Breast epithelium (tissue), 3 donors: ENCODE measurements around the gene RALGPS2.

Experiments
- POLR2A ChIP-seq: fragments of 450-650 bp; IDR thresholded peaks from one replicate; pipeline ENCODE4 v1.6.1; 2016; ENCODE audit warnings: antibody characterized with exemption, mild to moderate bottlenecking, moderate library complexity
- POLR2AphosphoS5 ChIP-seq, 3 donors: sonication (generic); formaldehyde crosslinking; IDR thresholded peaks; one replicate each; pipeline ENCODE4 v1.6.1; 2017; ENCODE audit warnings: antibody characterized with exemption in 3 of 3
- TF ChIP-seq, protein P1 (sequence below), 3 donors: fragments of 450-650 bp; IDR thresholded peaks; one replicate each; pipeline ENCODE4 v1.5.1; 2016 to 2017; ENCODE audit warnings: antibody characterized with exemption in 3 of 3, mild to moderate bottlenecking in 3 of 3, moderate library complexity in 3 of 3

DNA sequence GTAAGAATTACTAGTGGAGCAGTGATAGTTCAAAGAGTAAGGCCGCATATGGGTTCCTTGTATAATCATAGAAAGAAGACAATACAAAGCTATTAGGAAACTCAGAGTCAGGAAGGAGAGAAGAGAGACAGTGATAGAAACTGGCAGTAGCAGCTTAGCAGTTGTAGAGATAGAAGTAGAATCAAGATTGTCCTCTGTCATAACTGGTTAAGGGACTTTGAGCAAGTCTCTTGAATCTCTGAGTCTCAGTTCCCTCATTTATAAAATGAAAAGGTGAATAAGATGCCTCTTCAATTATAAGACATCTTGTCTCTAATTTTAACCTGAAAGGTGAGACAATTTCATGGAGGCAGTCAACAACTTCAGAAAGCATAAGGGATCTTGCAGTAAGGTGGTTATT lies 6.5 kb upstream of the RALGPS2 start:
- TF ChIP-seq POLR2A = no peak
- TF ChIP-seq, protein P1, sequence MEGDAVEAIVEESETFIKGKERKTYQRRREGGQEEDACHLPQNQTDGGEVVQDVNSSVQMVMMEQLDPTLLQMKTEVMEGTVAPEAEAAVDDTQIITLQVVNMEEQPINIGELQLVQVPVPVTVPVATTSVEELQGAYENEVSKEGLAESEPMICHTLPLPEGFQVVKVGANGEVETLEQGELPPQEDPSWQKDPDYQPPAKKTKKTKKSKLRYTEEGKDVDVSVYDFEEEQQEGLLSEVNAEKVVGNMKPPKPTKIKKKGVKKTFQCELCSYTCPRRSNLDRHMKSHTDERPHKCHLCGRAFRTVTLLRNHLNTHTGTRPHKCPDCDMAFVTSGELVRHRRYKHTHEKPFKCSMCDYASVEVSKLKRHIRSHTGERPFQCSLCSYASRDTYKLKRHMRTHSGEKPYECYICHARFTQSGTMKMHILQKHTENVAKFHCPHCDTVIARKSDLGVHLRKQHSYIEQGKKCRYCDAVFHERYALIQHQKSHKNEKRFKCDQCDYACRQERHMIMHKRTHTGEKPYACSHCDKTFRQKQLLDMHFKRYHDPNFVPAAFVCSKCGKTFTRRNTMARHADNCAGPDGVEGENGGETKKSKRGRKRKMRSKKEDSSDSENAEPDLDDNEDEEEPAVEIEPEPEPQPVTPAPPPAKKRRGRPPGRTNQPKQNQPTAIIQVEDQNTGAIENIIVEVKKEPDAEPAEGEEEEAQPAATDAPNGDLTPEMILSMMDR (IDR thresholded peaks at IDR 0.05) = no peak
- TF ChIP-seq POLR2AphosphoS5 (IDR thresholded peaks at IDR 0.05) = no peak
